CD4-positive, CD25-positive, alpha-beta regulatory T cell (primary cell): Measurements from ENCODE around the gene GJC1. TPM values are rescaled to one million over a fixed set of nuclear protein-coding genes. Genes with fewer than 3 reads are reported as not detected.
A peak's percentile ranks its signal among the peaks of the same experiment; 100 is the strongest.
"Not testable (repeated sequence)": the region's sequence is repeated elsewhere in the genome, so short reads cannot be mapped to it uniquely, and the experiment has no call there.

ENCODE experiments used
- ATAC-seq, 2 donors: fragments of 150-1000 bp; cut with Tn5 transposase; one replicate each; pipeline ENCODE4 v1.10.0; 2021; ENCODE audit warnings: low read depth in 2 of 2, moderate number of reproducible peaks in 2 of 2, moderate library complexity in 1 of 2
- DNase-seq, 3 donors: peaks; one replicate each; pipeline versions ENCODE4 v3.0.0 to v3.0.0-alpha.2; 2012 to 2022; ENCODE audit warnings: mixed read lengths in 1 of 3
- H3K27ac ChIP-seq: one replicate; pipeline ENCODE4 v1.7.0; 2013; ENCODE audit warnings: mild to moderate bottlenecking, low read length; ENCODE audit not compliant: insufficient read depth, poor library complexity, severe bottlenecking
- H3K27me3 ChIP-seq: one replicate; pipeline ENCODE4 v1.7.0; 2013; ENCODE audit warnings: low read length; ENCODE audit not compliant: control insufficient read depth, insufficient read depth
- H3K36me3 ChIP-seq: one replicate; pipeline ENCODE4 v1.7.0; 2013; ENCODE audit warnings: mild to moderate bottlenecking, low read length, moderate library complexity; ENCODE audit not compliant: control insufficient read depth, insufficient read depth
- H3K4me1 ChIP-seq: 2 replicates; pipeline ENCODE4 v1.7.0; 2013; ENCODE audit warnings: mild to moderate bottlenecking, low read length; ENCODE audit not compliant: insufficient read depth, control insufficient read depth, poor library complexity, severe bottlenecking
- H3K4me3 ChIP-seq: one replicate; pipeline ENCODE4 v1.7.0; 2013; ENCODE audit warnings: low read depth, mild to moderate bottlenecking, low read length, moderate library complexity
- H3K9me3 ChIP-seq, 2 experiments: 1 replicate in 1 of 2; 2 replicates in 1 of 2; pipeline ENCODE4 v1.7.0; 2013; ENCODE audit warnings: low read length in 2 of 2, mild to moderate bottlenecking in 1 of 2, moderate library complexity in 1 of 2; ENCODE audit not compliant: control insufficient read depth in 2 of 2
- H3K27ac Mint-ChIP-seq, 3 donors: one replicate each; pipeline ENCODE4 v1.8.0; 2020 to 2022; ENCODE audit warnings: mild to moderate bottlenecking in 3 of 3, mixed read lengths in 3 of 3, moderate library complexity in 2 of 3
- H3K27me3 Mint-ChIP-seq: one replicate; pipeline ENCODE4 v1.8.0; 2022; ENCODE audit warnings: mild to moderate bottlenecking, mixed read lengths
- H3K36me3 Mint-ChIP-seq: one replicate; pipeline ENCODE4 v1.8.0; 2020; ENCODE audit warnings: mixed read lengths
- H3K4me1 Mint-ChIP-seq, 4 donors: one replicate each; pipeline ENCODE4 v1.8.0; 2020 to 2022; ENCODE audit warnings: mixed read lengths in 4 of 4, mild to moderate bottlenecking in 1 of 4
- H3K4me3 Mint-ChIP-seq, 4 donors: one replicate each; pipeline ENCODE4 v1.8.0; 2020 to 2022; ENCODE audit warnings: mild to moderate bottlenecking in 4 of 4, mixed read lengths in 4 of 4, moderate library complexity in 3 of 4
- H3K9me3 Mint-ChIP-seq, 7 donors: one replicate each; pipeline ENCODE4 v1.8.0; 2020 to 2022; ENCODE audit warnings: mixed read lengths in 7 of 7, mild to moderate bottlenecking in 3 of 7, moderate library complexity in 2 of 7
- polyA plus RNA-seq, 4 donors: library from polyadenylated mRNA; unstranded; fragments of 300-500 nt; fragmentation: Illumina TruSeq; gene quantifications; one replicate each; pipeline ENCODE4 v1.2.3, GENCODE V29; 2021
- total RNA-seq: library from RNA; stranded (reverse); gene quantifications from one replicate; pipeline ENCODE4 v1.2.3, GENCODE V29; 2022

GJC1 gene
- total and polyA plus RNA-seq, 5 donors from 2014 or later = not detected

DNA sequence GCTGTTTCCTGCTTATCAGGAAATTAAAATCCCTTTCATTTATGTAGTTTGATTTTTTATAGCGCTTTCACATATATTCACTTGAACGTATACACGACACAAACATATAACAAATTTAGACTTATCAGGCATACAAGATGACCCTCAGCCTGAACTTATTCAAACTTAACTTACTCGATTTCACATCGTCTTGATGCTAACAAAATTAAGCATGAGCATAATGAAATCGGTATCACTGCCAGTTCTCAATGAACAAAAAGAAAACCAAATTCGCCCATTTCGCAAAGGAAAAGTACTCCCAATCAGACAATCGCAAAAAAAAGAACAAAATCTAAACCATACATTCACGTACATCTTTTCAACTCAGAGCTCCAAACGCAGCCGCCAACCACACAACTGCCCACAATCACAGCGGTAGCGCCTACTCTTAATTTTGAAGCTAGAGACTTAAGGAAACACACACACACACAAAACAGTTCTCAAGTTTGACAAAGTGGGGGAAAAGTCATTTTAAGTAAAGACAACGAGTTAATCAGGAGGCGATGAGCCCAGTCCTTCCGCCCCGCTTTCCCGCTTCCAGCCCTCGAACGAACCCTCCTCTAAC lies 1.1 kb downstream of the GJC1 start:
- ATAC-seq (no peak), DNase-seq (peak in 2 of 3 donors; percentile 22 to 30)
- H3K27me3 Mint-ChIP-seq = peaks cover 76% of the 10 kb centered on the region
- H3K36me3 Mint-ChIP-seq = no peaks in the 10 kb centered on the region
- Histone ChIP-seq H3K27ac (no peak overlapping the region), H3K27me3 (peaks cover 24% of the 10 kb centered on the region), H3K4me3 (peak overlapping the region; percentile 40), H3K36me3 (no peaks in the 10 kb centered on the region), H3K4me1 (peaks cover 16% of the 10 kb centered on the region), H3K9me3 (no peaks in the 10 kb centered on the region)
- peaks cover 8 to 16% (median 12%) of the 10 kb centered on the region in 4 donors for H3K4me1 Mint-ChIP-seq
- no peak overlapping the region for H3K27ac Mint-ChIP-seq
- H3K9me3 Mint-ChIP-seq = peaks cover 0 to 4% (median 0%) of the 10 kb centered on the region in 7 donors
- H3K4me3 Mint-ChIP-seq = peak overlapping the region; percentile 78 to 92 (median 85)

DNA sequence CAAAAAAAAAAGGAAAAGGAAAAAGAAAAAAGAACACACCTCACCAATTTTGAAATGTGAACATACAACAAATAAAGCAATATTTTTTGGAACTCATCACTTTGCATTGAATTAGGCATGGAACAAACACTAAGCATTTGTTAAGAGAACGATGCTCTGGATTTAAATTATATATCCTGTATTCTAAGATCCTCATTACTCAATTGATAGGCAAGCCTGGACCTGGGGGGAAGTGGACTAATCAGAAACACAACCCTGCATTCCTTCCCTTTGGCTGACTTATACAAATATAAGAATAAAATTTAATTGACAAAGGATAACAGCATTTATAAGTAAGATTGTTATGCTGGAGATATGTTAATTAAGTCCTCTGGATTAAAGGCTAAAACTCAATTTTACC lies 2.2 kb downstream of the GJC1 start:
- Histone ChIP-seq H3K4me1 (peaks cover 16% of the 10 kb centered on the region), H3K4me3 (no peak overlapping the region), H3K27ac (no peak overlapping the region), H3K9me3 (no peaks in the 10 kb centered on the region), H3K27me3 (peaks cover 24% of the 10 kb centered on the region), H3K36me3 (no peaks in the 10 kb centered on the region)
- Mint-ChIP-seq H3K4me3 (no peak overlapping the region), H3K9me3 (peaks cover 0 to 4% (median 0%) of the 10 kb centered on the region in 7 donors), H3K27ac (no peak overlapping the region), H3K4me1 (peaks cover 8 to 16% (median 12%) of the 10 kb centered on the region in 4 donors), H3K36me3 (no peaks in the 10 kb centered on the region), H3K27me3 (peaks cover 72% of the 10 kb centered on the region)
- ATAC-seq (no peak), DNase-seq (no peak)

DNA sequence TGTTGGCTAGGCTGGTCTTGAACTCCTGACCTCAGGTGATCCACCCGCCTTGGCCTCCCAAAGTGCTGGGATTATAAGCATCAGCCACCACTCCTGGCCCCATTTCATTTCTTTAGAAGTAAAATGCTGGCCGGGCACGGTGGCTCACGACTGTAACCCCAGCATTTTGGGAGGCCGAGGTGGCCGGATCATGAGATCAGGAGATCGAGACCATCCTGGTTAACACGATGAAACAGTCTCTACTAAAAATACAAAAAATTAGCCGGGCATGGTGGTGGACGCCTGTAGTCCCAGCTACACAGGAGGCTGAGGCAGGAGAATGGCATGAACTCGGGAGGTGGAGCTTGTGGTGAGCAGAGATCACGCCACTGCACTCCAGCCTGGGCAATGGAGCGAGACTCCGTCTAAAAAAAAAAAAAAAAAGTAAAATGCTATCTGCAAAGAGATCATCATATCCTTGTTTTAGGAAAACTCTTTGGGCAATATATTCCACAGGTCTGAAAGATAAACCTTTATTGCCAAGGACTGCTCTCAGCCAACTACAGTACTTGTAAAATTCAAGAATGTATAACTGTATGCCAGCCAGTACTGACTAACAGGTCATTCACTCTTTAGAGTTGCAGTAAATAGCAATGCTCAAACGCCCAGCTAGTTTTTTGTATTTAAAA lies 3.8 kb downstream of the GJC1 start:
- Mint-ChIP-seq H3K36me3 (no peaks in the 10 kb centered on the region), H3K4me1 (peaks cover 8 to 16% (median 12%) of the 10 kb centered on the region in 4 donors), H3K27ac (no peak overlapping the region), H3K9me3 (peaks cover 0 to 4% (median 0%) of the 10 kb centered on the region in 7 donors), H3K4me3 (peak overlapping the region in 1 of 4 donors; percentile 54), H3K27me3 (peaks cover 61% of the 10 kb centered on the region)
- peaks cover 16% of the 10 kb centered on the region for H3K4me1 ChIP-seq
- H3K27me3 ChIP-seq = peaks cover 23% of the 10 kb centered on the region
- ATAC-seq (no peak), DNase-seq (no peak)
- no peaks in the 10 kb centered on the region for H3K36me3 ChIP-seq
- no peak overlapping the region for H3K4me3 ChIP-seq
- no peak overlapping the region for H3K27ac ChIP-seq
- no peaks in the 10 kb centered on the region for H3K9me3 ChIP-seq

DNA sequence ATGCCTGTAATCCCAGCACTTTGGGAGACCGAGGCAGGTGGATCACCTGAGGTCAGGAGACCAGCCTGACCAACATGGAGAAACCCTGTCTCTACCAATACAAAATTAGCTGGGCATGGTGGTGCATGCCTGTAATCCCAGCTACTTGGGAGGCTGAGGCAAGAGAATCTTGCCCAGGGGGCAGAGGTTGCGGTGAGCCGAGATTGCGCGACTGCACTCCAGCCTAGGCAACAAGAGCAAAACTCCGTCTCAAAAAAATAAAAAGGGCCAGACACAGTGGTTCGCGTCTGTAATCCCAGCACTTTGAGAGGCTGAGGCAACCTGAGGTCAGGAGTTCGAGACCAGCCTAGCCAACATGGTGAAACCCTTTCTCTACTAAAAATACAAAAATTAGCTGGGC lies 4.9 kb downstream of the GJC1 start:
- DNase-seq, H3K9me3 Mint-ChIP-seq, H3K27ac ChIP-seq, H3K27ac Mint-ChIP-seq, ATAC-seq, H3K36me3 Mint-ChIP-seq, H3K36me3 ChIP-seq, H3K4me3 Mint-ChIP-seq, H3K9me3 ChIP-seq, H3K4me3 ChIP-seq: not testable (repeated sequence)
- peaks cover 60% of the 10 kb centered on the region for H3K27me3 Mint-ChIP-seq
- Histone ChIP-seq H3K4me1 (peaks cover 12% of the 10 kb centered on the region), H3K27me3 (peaks cover 16% of the 10 kb centered on the region)
- H3K4me1 Mint-ChIP-seq = peaks cover 8 to 13% (median 11%) of the 10 kb centered on the region in 4 donors

DNA sequence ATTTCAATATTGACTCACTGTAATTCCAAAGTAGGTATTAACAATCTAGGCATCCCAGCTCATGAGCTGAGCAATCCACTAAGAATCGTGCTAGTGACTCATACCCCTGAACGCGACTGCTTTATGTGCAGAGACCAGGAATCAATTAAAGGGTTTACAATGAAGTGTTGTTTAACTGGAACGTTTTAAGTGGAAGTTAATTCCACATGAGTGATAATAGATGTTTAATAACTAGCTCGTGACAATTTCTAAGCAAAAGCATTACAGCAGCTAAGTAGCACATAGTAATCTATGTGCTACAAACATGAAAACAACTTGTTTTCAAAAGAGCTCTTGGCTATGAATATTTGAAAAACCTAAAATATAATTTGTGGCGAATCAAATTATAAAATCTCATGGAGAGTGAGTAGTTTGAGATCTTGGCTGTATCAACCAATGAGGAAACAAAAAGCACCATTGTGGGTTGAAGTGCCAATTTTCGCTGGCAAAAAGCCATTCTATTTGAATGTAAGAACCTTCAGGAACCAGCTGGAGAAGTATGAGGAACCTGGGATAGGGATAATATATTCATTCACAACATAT lies 9.4 kb downstream of the GJC1 start:
- Histone ChIP-seq H3K4me1 (no peaks in the 10 kb centered on the region), H3K36me3 (no peaks in the 10 kb centered on the region), H3K9me3 (no peaks in the 10 kb centered on the region), H3K27me3 (peaks cover 3% of the 10 kb centered on the region), H3K27ac (no peak overlapping the region), H3K4me3 (no peak overlapping the region)
- Mint-ChIP-seq H3K4me3 (no peak overlapping the region), H3K27me3 (peaks cover 42% of the 10 kb centered on the region), H3K36me3 (no peaks in the 10 kb centered on the region), H3K27ac (no peak overlapping the region), H3K4me1 (no peaks in the 10 kb centered on the region), H3K9me3 (no peaks in the 10 kb centered on the region)
- DNase-seq (no peak), ATAC-seq (no peak)

DNA sequence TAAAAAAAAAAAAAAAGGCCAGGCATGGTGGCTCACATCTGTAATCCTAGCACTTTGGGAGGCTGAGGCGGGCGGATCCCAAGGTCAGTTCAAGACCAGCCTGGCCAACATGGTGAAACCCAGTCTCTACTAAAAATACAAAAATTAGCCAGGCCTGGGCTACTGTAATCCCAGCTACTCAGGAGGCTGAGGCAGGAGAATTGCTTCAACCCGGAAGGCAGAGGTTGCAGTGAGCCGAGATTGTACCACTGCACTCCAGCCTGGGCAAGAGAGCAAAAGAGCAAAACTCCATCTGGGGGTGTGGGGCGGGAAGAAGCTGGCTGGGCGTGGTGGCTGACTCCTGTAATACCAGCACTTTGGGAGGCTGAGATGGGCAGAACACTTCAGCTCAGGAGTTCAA lies 11.6 kb downstream of the GJC1 start:
- H3K36me3 ChIP-seq, H3K9me3 Mint-ChIP-seq, H3K9me3 ChIP-seq, H3K4me3 ChIP-seq, ATAC-seq, H3K4me1 Mint-ChIP-seq, H3K36me3 Mint-ChIP-seq, H3K4me1 ChIP-seq, H3K27me3 ChIP-seq, H3K27ac ChIP-seq, H3K4me3 Mint-ChIP-seq, H3K27ac Mint-ChIP-seq, DNase-seq: not testable (repeated sequence)
- peaks cover 37% of the 10 kb centered on the region for H3K27me3 Mint-ChIP-seq

DNA sequence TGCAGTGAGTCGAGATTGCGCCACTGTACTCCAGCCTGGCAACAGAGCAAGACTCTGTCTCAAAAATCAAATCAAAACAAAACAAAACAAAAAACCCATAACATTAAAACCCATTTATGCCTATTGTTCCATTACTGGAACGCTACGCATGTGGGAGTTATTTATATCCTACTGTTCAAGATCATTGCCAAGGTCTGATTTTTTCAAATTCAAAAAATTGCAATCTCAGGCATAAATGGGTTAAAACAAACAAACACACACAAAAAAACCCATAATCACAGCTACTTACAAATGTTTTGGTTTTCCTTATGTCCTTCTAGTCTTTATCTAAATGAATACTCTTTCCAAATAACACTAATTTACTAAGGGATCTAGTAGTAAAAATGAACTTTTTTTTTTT lies 17.8 kb downstream of the GJC1 start:
- ATAC-seq (no peak), DNase-seq (no peak)
- Mint-ChIP-seq H3K27me3 (peaks cover 43% of the 10 kb centered on the region), H3K4me1 (no peaks in the 10 kb centered on the region), H3K9me3 (peaks cover 0 to 1% (median 0%) of the 10 kb centered on the region in 7 donors), H3K4me3 (no peak overlapping the region), H3K27ac (no peak overlapping the region), H3K36me3 (no peaks in the 10 kb centered on the region)
- Histone ChIP-seq H3K27ac (no peak overlapping the region), H3K9me3 (no peaks in the 10 kb centered on the region), H3K27me3 (peaks cover 3% of the 10 kb centered on the region), H3K4me1 (no peaks in the 10 kb centered on the region), H3K36me3 (no peaks in the 10 kb centered on the region), H3K4me3 (no peak overlapping the region)
